ENCODE measurements around the gene DLD.
"Not testable (repeated sequence)": the region's sequence is repeated elsewhere in the genome, so short reads cannot be mapped to it uniquely, and the experiment has no call there.

DLD gene
- total RNA-seq = 32.1 to 55.7 (median 50.5) reads per million in 4 donors

GRCh38 chr7:107890962-107891635 lies at the start of gene DLD:
DLD (plus strand) TSS chr7:107891183; CDS start chr7:107891251, 68 bp downstream.
- DNase-seq = peak; percentile 82 to 94 (median 91)

GRCh38 chr7:107842213-107842612 lies 48.8 kb upstream of the DLD start:
- no peak for DNase-seq

GRCh38 chr7:107843184-107843583 lies 47.8 kb upstream of the DLD start:
- DNase-seq = no peak

- DNase-seq = no peak
Observed at GRCh38 chr7:107846324-107846723, 44.7 kb upstream of the DLD start.

- DNase-seq = no peak
Observed at GRCh38 chr7:107847168-107847835, 43.7 kb upstream of the DLD start.

- not testable (repeated sequence) for DNase-seq
Observed at GRCh38 chr7:107847836-107848175, 43.2 kb upstream of the DLD start.

GRCh38 chr7:107848211-107848610 lies 42.8 kb upstream of the DLD start:
- DNase-seq = not testable (repeated sequence)

GRCh38 chr7:107850216-107850615 lies 40.8 kb upstream of the DLD start:
- no peak for DNase-seq

GRCh38 chr7:107850643-107851042 lies 40.3 kb upstream of the DLD start:
- no peak for DNase-seq

GRCh38 chr7:107854454-107854853 lies 36.5 kb upstream of the DLD start:
- no peak for DNase-seq

GRCh38 chr7:107854989-107855388 lies 36.0 kb upstream of the DLD start:
- no peak for DNase-seq

- DNase-seq = peak in 1 of 5 donors; percentile 75
Observed at GRCh38 chr7:107856806-107857540, 34.0 kb upstream of the DLD start.

- no peak for DNase-seq
Observed at GRCh38 chr7:107857541-107857912, 33.5 kb upstream of the DLD start.

- DNase-seq = no peak
Observed at GRCh38 chr7:107858280-107858679, 32.7 kb upstream of the DLD start.

GRCh38 chr7:107860279-107860961 lies 30.6 kb upstream of the DLD start:
- DNase-seq = no peak

- no peak for DNase-seq
Observed at GRCh38 chr7:107860981-107861652, 29.9 kb upstream of the DLD start.

- no peak for DNase-seq
Observed at GRCh38 chr7:107865956-107866775, 24.8 kb upstream of the DLD start.

- DNase-seq = no peak
Observed at GRCh38 chr7:107867858-107868466, 23.0 kb upstream of the DLD start.

- DNase-seq = no peak
Observed at GRCh38 chr7:107870427-107871000, 20.5 kb upstream of the DLD start.

GRCh38 chr7:107874111-107874510 lies 16.9 kb upstream of the DLD start:
- DNase-seq = no peak
